GM18861 (cell line): ENCODE data around the gene CPNE6.
"Not testable (repeated sequence)": the region's sequence is repeated elsewhere in the genome, so short reads cannot be mapped to it uniquely, and the experiment has no call there.

Source experiments
- ATAC-seq: cut with Tn5 transposase; IDR thresholded peaks from one replicate; pipeline ENCODE4 v1.9.1; 2021; ENCODE audit not compliant: unreplicated experiment

The CPNE6 gene

GRCh38 chr14:24102357-24103048 lies 31.1 kb downstream of the CPNE6 start:
- no peak for ATAC-seq

GRCh38 chr14:24103451-24103850 lies 32.1 kb downstream of the CPNE6 start:
- no peak for ATAC-seq

- not testable (repeated sequence) for ATAC-seq
These were observed 34.4 kb downstream of the CPNE6 start for GRCh38 chr14:24105609-24106239.

GRCh38 chr14:24106672-24107271 lies 35.4 kb downstream of the CPNE6 start:
- ATAC-seq: no peak

GRCh38 chr14:24108336-24108874 lies 37.0 kb downstream of the CPNE6 start:
- ATAC-seq: no peak

GRCh38 chr14:24110060-24110459 lies 38.7 kb downstream of the CPNE6 start:
- ATAC-seq: no peak

- no peak for ATAC-seq
These were observed 39.2 kb downstream of the CPNE6 start for GRCh38 chr14:24110523-24110922.

GRCh38 chr14:24113379-24113800 lies 42.0 kb downstream of the CPNE6 start:
- no peak for ATAC-seq

GRCh38 chr14:24113801-24114531 lies 42.6 kb downstream of the CPNE6 start:
- ATAC-seq: peak; percentile 30

- peak; percentile 78 for ATAC-seq
These were observed 43.4 kb downstream of the CPNE6 start, which contains the start of the genes DCAF11 and NRL for GRCh38 chr14:24114532-24115421. Gene DCAF11, plus strand, starts transcription at chr14:24114777. Its CDS starts 818 bp downstream, at chr14:24115595. Gene NRL, minus strand, starts transcription at chr14:24114949. Its CDS starts 32,101 bp downstream, at chr14:24082848.

- no peak for ATAC-seq
These were observed 44.2 kb downstream of the CPNE6 start for GRCh38 chr14:24115422-24116127.

GRCh38 chr14:24116128-24116814 lies 44.9 kb downstream of the CPNE6 start:
- no peak for ATAC-seq

GRCh38 chr14:24117179-24117578 lies 45.8 kb downstream of the CPNE6 start:
- no peak for ATAC-seq

- ATAC-seq: no peak
These were observed 48.3 kb downstream of the CPNE6 start for GRCh38 chr14:24119691-24120090.

GRCh38 chr14:24121210-24121609 lies 49.8 kb downstream of the CPNE6 start:
- ATAC-seq: no peak

- no peak for ATAC-seq
These were observed 51.1 kb downstream of the CPNE6 start for GRCh38 chr14:24122416-24122815.

GRCh38 chr14:24122898-24123297 lies 51.5 kb downstream of the CPNE6 start:
- no peak for ATAC-seq

GRCh38 chr14:24123424-24124417 lies 52.4 kb downstream of the CPNE6 start:
- ATAC-seq: no peak
